ENCODE results near the gene PTPRD. TPM values are rescaled to one million over a fixed set of nuclear protein-coding genes. Genes with fewer than 3 reads are reported as not detected.

The PTPRD gene
- total RNA-seq, 3 donors from 2014 or later = 2.9 to 5.4 (median 3.6) TPM

DNA sequence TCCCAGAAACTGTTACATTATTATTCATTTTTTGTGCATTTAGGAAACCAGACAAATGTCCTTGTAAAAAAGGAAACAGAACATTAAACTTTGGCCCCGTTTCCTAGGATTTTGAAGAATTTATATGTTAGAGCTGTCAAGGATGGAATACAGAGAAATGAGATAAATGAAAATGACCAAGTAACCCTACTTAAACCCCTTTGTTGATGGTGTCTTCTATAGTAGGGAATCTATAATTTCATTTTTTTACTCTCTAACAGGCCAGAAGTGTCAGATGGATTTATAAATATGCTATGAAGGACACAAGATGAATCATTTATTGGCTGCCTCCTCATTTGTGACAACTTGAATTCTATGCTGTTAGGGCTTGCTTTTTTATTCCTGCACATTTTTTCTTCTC lies 1047.1 kb downstream of the PTPRD start:
- H3K9me3 ChIP-seq = no peaks in the 10 kb centered on the region
- TF ChIP-seq POLR2AphosphoS5 (IDR thresholded peaks at IDR 0.05) = no peak
- TF ChIP-seq, protein P1, sequence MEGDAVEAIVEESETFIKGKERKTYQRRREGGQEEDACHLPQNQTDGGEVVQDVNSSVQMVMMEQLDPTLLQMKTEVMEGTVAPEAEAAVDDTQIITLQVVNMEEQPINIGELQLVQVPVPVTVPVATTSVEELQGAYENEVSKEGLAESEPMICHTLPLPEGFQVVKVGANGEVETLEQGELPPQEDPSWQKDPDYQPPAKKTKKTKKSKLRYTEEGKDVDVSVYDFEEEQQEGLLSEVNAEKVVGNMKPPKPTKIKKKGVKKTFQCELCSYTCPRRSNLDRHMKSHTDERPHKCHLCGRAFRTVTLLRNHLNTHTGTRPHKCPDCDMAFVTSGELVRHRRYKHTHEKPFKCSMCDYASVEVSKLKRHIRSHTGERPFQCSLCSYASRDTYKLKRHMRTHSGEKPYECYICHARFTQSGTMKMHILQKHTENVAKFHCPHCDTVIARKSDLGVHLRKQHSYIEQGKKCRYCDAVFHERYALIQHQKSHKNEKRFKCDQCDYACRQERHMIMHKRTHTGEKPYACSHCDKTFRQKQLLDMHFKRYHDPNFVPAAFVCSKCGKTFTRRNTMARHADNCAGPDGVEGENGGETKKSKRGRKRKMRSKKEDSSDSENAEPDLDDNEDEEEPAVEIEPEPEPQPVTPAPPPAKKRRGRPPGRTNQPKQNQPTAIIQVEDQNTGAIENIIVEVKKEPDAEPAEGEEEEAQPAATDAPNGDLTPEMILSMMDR (IDR thresholded peaks at IDR 0.05) = no peak
- no peaks in the 10 kb centered on the region for H3K27me3 ChIP-seq
- H3K4me1 ChIP-seq = no peaks in the 10 kb centered on the region
- no peak overlapping the region for H3K4me3 ChIP-seq
- no peak overlapping the region for H3K27ac ChIP-seq
- intact Hi-C loops (cut with DNase I; ENCODE audit: low total_unique reads) = no loop called here
- DNase-seq (ENCODE audit: low spot score in 2 of 2) = no peak
- no peaks in the 10 kb centered on the region for H3K36me3 ChIP-seq

DNA sequence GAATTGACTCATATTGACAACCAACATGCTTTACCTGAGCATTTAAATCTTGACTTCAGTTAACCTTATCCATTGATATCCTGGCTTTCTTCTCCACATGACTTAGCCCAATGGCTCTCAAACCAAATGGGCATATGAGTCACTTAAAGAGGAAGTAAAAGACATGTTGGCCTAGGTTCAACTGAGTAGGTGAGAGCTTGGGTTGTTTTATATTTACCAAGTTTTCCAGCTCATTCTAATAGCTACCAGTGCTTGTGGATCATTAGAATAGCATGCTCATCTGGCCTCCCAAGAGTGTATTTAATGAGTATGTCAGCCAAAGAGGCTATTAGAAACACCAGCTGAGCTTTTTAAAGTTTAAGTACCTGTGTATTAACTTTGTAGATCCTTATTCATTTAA lies 1049.0 kb downstream of the PTPRD start:
- no peaks in the 10 kb centered on the region for H3K27me3 ChIP-seq
- TF ChIP-seq POLR2AphosphoS5 (IDR thresholded peaks at IDR 0.05) (no peak), POLR2A (IDR thresholded peaks at IDR 0.05) (no peak)
- TF ChIP-seq, protein P1 (IDR thresholded peaks at IDR 0.05) = no peak
- no peak overlapping the region for H3K27ac ChIP-seq
- no peaks in the 10 kb centered on the region for H3K9me3 ChIP-seq
- no peaks in the 10 kb centered on the region for H3K4me1 ChIP-seq
- intact Hi-C loops (cut with DNase I; ENCODE audit: low total_unique reads) = no loop called here
- no peaks in the 10 kb centered on the region for H3K36me3 ChIP-seq
- DNase-seq (ENCODE audit: low spot score in 2 of 2) = no peak
- no peak overlapping the region for H3K4me3 ChIP-seq

DNA sequence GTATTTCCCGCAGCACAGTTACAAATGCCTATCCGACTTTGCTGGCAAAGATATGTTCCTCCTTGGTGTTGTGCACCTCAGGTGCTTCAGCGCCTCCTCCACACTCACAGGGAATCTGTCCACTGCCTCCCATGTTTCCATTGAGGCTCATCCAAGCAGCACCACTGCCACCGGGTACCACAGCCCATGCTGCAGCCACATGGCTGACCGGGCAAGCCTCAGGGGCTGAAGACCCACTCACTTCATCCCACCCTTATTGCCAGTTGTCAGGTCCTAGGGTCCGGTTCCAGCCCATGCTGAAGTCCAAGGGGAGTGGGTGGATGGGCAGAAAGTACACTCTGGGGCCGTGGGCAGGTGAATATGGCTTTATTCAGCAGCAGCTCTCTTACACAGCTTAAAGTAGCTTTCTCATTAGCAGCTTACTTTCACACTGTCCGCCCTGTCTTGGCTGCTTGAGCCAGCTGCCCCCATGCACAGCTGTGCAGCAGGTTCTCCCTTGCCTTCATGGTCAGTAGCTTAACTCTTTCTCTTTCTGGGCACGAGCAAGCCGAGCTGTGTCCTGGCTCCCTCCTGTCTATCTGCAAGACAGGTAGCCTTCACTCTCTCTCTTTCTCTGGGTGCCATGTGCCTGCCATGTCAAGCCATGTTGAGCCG lies 1052.3 kb downstream of the PTPRD start:
- Histone ChIP-seq H3K4me3 (no peak overlapping the region), H3K27ac (no peak overlapping the region), H3K27me3 (no peaks in the 10 kb centered on the region), H3K9me3 (no peaks in the 10 kb centered on the region), H3K36me3 (no peaks in the 10 kb centered on the region), H3K4me1 (no peaks in the 10 kb centered on the region)
- TF ChIP-seq, protein P1 (IDR thresholded peaks at IDR 0.05) = no peak
- TF ChIP-seq POLR2A (IDR thresholded peaks at IDR 0.05) (no peak), POLR2AphosphoS5 (IDR thresholded peaks at IDR 0.05) (no peak)
- intact Hi-C loops (cut with DNase I; ENCODE audit: low total_unique reads) = no loop called here
- DNase-seq (ENCODE audit: low spot score in 2 of 2) = no peak

DNA sequence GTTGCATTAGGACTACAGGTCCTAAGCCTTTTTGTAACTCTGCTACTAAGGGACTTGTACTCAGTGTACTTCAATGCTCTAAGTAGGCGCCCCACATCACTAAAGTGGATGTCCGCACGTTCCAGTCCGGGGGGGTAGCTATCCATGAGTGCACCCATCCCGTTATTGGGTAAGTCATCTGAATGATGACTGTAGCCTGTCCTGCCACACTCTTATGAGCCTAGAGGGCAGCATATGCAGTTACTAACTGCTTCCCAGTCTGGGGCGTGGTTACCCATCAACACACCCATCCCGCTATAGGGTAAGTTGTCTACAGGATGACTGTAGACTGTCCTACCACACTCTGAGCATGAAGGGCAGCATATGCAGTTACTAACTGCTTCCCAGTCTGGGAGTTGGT lies 1053.9 kb downstream of the PTPRD start:
- Histone ChIP-seq H3K27me3 (no peaks in the 10 kb centered on the region), H3K4me1 (no peaks in the 10 kb centered on the region), H3K27ac (no peak overlapping the region), H3K4me3 (no peak overlapping the region), H3K36me3 (no peaks in the 10 kb centered on the region), H3K9me3 (no peaks in the 10 kb centered on the region)
- DNase-seq (ENCODE audit: low spot score in 2 of 2) = no peak
- intact Hi-C loops (cut with DNase I; ENCODE audit: low total_unique reads) = no loop called here
- TF ChIP-seq POLR2A (IDR thresholded peaks at IDR 0.05) (no peak), POLR2AphosphoS5 (IDR thresholded peaks at IDR 0.05) (no peak)
- TF ChIP-seq, protein P1 (IDR thresholded peaks at IDR 0.05) = no peak

DNA sequence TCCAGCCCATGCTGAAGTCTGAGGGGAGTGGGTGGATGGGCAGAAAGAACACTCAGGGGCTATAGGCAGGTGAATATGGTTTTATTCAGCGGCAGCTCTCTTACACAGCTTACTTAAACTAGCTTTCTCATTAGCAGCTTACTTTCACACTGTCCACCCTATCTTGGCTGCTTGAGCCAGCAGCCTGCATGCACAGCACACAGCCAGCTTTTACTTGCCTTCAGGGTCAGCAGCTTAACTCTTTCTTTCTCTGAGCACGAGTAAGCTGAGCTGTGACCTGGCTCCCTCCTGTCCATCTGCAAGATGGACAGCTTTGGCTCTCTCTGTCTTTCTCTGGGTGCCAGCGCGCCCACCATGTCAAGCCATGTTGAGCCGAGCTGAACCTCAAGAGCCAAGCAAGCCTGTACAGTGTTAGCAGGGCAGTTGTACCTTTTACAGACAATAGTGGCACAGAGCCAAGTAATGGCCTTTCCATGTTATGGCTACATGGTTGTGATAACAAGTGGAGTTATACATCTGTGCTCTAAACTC lies 1054.9 kb downstream of the PTPRD start:
- no peak overlapping the region for H3K4me3 ChIP-seq
- H3K4me1 ChIP-seq = no peaks in the 10 kb centered on the region
- no peaks in the 10 kb centered on the region for H3K9me3 ChIP-seq
- no peak overlapping the region for H3K27ac ChIP-seq
- H3K27me3 ChIP-seq = no peaks in the 10 kb centered on the region
- DNase-seq (ENCODE audit: low spot score in 2 of 2) = no peak
- intact Hi-C loops (cut with DNase I; ENCODE audit: low total_unique reads) = no loop called here
- no peak for TF ChIP-seq POLR2AphosphoS5 (IDR thresholded peaks at IDR 0.05)
- H3K36me3 ChIP-seq = no peaks in the 10 kb centered on the region
